LHCN-M2 (cell line): Measurements from ENCODE around the gene RGS17. TPM values are rescaled to one million over a fixed set of nuclear protein-coding genes. Genes with fewer than 3 reads are reported as not detected.
"Not testable (repeated sequence)": the region's sequence is repeated elsewhere in the genome, so short reads cannot be mapped to it uniquely, and the experiment has no call there.

Experiments used
- DNase-seq: peaks from one replicate; pipeline ENCODE4 v3.0.0-alpha.2; 2012; ENCODE audit warnings: low read depth
- total RNA-seq: library from RNA; depleted of rRNA; stranded (reverse); fragments of >200 nt; gene quantifications from 2 replicates; pipeline ENCODE4 v1.2.3, GENCODE V29; 2014

RGS17 gene
- total RNA-seq, 1 experiment from 2014 or later: 33.6 TPM

DNA sequence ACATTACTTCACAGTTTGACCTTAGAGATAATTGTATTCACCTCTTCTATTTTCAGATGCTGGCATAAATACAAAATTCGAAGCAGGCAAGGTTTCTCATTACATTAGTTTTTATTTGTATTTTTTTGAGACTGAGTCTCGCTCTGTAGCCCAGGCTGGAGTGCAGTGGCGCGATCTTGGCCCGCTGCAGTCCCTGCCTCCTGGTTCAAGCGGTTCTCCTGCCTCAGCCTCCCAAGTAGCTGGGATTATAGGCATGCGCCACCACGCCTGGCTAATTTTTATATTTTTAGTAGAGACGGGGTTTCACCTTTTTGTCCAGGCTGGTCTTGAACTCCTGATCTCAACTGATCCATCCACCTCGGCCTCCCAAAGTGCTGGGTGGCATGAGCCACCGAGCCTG, 145.8 kb downstream of the RGS17 start:
- not testable (repeated sequence) for DNase-seq

DNA sequence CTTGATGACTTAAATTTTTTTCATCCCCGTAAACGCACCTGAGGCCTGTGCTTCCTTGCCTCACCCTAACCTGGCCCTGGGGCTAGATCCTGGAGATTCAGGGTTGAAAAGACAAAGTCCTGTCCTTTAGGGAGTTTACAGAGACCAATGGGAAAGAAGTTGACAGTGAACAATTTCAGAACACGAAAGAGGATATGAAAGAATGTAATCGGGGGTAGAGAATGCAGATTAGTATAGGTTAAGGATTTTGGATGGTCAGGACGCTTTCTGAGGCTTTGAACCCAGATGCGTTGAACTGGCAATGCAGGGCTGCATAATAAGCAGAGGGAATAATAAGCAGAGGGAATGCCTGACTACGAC, 146.6 kb downstream of the RGS17 start:
- peak; percentile 8 for DNase-seq

DNA sequence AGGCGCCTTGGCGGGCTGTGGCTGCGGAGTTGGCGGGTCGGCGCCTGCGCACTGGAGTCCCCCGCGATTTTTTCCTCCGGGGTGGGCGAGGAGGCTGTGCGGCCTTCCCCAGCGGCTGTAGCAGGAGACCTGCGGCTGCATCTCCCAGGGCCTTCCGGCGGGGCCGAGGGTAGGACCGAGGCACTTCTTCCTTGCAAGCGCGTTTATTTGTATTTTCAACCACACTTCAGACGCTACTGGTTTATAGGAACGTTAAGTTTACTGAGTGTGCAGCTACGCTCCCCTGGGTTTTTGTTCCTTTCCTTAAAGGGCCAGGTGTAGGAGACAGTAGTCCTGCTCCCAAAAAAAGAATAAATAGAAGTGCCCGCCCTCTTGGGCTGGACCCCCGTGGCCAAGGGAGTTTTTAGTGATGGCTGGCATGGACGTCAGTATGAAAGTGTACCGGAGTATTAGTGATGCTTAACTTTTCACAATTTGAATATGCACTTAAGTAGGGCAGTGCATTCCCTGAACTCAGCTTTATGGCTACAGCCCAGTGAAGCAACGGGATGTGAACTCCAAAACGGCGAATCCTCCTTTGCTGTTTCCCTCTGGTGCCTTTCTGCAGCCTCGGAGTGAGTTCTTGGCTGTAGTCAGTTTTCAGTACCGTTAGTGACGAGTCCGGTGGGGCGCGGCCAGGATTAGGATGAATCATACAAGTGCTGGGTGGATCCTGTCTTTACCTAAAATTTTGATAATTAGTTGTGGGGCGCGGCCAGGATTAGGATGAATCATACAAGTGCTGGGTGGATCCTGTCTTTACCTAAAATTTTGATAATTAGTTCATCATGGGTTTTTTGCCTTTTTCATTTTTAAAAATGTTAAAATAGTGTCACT, 147.2 kb downstream of the RGS17 start:
- DNase-seq: peak; percentile 81

DNA sequence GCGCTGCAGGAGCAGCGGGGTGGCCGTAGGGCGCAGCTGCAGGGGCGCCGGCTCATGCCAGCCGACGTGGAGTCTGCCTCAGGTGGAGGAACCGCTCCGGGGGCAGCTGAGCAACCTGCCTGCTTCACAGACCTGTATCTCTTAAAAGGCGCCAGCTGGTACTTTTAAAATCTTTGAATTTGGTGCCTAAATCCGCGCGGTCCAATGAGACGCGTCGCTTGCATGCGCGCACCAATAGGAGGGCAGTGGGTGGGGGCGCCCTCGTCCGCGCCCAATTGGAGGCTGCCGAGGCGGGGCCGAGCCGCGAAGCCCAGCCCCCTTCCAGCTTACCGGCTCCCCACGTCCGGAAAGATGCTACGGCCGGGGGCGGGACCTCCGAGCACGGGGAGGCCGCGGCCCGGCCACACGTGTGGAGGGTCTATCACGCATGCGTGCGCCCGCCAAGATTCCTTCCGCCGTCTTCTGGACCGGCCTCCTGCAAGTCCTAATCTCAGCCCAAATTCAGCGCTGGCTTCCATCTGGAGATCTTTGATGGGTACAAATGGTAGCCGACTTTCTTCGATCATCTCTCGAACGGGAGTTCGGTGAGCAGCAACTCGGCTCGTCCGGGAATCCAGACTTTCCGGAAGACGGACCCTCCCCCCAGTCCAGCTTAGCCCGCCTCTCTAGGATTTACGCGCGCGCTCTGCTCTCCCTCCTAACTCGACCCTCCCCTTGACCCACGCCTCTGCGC, 148.0 kb downstream of the RGS17 start, which contains the start of gene FBXO5:
FBXO5 (minus strand) TSS at position 138 of the 733 bp plus-strand sequence; CDS start at position 56, 82 bp downstream.
- DNase-seq: peak; percentile 97

DNA sequence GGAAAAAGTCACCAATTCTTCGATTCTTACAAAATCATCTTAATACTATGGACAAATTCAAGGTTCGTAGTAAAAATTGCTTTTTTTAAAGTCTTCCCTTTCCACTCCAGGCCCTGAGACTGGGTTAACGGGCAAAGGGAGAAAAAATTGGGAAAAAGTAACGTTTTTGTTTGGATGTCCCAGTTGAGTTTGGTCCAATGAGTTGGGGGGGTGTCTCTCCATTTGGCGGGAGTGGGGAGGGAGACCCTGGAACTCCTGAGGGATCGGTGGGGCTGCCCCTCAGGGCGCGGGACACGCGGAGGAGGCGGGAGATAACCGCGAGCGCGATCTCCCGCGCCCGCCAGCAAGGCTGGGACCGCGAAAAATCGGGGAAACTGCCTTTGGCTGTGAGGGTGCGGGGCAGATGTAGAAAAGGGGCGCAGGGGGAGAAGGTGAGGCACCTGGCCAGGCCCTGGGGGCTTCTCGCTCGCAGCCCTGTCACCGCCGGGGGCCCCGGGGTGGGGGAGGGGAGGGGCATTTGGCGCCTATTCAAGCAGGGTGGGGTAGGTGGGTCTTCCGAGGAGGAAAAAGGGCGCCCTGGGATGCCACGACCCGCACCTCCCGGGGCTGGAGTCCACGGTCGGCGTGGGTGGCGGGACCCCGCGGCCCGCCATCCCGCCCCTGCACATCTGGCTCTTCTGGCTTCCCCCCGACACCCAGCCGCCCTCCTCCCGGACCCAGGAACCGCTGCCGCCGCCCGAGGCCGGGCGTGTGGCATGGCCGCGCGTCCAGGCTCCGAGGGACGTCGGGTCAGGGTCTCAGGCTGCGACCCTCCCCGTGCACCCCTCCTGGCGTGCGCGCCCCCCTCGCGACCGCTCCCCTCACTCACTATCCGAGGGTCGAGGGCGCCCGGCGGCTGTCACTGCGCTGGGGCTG, 148.8 kb downstream of the RGS17 start:
- DNase-seq: peak; percentile 29

DNA sequence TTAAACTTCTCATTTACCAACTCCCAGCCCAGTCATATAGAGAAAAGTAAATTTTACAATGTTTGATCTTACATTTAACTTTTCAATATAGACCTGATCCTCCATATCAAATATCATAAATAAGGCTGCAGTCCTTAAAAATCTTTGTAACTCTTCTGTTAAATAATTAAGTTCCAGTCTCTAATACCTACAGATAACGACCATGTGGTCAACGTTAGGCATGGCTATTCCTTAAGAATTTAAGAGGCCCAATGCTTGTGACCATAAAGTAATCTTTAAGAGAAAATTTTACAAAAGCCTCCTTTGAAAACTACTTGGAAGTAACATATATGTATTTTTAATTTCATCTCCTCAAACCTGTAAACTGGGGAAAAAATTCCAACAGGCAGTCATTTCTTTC, 149.9 kb downstream of the RGS17 start:
- no peak for DNase-seq

DNA sequence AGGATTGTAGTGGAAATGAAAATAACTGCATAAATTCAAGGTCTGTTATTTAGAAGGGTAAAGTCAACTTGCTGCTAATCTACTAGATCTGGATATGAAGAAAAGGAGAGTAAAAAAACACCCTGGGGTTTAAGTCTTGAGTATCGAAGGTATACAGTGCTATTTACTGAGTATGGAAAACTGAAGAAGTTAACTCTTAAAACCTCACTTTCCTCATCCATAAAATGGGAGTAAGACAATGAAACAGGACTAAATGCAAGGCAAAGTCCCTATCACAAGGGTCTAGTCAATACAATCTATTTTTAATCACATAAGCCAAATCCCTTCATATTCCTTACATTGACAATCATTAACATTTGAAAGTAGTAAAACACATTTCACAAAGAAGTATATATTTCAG, 150.4 kb downstream of the RGS17 start:
- DNase-seq: no peak

DNA sequence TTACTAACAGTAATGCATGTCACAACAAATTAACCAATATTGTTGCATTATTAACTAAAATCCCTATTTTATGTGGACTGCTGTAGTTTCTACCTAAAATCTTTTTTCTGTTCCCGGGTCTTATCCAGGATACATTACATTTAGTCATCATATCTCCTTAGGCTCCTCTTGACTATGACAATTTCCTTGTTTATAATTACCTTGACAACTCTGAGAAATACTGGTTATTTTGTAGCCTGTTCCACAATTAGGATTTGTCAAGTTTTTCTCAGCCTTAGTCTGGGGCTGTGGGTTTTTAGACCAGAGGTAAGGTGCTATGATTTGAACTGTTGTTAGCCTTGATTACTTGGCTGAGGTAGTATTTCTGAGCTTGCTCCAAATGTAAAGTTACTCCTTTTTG, 152.0 kb downstream of the RGS17 start:
- DNase-seq: no peak

DNA sequence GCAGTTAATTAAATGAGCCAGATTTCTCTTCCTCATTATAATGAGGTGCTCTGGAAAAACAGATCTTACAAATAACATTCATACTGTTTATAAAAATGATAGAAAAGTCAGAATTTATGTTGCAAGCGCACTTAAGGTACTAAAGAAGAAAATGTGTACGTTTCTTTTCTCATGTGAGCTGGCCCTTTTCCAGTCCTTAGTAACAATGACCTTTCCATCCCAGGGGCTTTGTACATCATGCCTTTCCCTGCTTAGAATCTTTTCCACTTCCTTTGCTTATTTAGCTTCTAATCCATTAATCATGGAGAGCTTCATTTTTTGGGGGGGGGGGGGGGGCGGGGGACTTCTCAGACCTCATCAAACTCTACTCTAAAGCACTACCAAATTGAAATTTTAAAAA, 153.0 kb downstream of the RGS17 start:
- DNase-seq: no peak

DNA sequence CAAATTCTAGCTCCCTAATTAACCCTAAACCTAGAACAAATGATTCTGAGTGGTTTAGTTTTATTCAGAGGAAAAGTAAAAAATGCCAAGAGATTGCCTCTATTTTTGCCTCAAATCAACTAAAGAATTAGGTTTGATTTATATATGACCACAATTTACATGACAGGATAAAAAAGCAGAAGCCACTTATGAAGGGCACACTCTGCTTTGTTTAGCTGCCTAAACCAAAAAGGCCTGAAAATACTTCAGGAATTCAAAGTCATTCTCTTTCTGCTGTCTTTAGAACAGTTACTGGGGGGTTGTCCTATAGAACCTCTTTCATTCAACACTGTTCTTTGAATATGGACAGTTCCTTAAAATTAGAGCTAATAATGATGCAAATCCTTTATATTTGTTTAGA, 153.5 kb downstream of the RGS17 start:
- DNase-seq: no peak

DNA sequence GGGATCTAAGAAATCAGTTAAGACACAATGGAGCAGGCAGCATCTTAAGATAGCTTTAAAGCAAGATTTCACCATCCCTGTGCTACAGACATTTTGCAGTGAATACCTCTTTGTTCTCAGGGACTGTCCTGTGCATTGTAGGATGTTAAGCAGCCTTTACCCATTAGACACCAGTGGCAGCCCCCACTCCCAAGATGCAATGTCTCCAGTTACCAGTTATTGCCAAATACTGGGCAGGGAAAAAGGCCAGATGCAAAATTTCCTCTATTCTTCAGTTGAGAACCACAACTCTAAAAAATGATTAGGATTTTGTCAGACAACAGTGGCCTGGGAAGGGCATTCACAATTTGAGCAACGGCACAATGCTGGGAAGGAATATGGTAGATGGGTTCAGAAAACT, 154.3 kb downstream of the RGS17 start:
- no peak for DNase-seq

DNA sequence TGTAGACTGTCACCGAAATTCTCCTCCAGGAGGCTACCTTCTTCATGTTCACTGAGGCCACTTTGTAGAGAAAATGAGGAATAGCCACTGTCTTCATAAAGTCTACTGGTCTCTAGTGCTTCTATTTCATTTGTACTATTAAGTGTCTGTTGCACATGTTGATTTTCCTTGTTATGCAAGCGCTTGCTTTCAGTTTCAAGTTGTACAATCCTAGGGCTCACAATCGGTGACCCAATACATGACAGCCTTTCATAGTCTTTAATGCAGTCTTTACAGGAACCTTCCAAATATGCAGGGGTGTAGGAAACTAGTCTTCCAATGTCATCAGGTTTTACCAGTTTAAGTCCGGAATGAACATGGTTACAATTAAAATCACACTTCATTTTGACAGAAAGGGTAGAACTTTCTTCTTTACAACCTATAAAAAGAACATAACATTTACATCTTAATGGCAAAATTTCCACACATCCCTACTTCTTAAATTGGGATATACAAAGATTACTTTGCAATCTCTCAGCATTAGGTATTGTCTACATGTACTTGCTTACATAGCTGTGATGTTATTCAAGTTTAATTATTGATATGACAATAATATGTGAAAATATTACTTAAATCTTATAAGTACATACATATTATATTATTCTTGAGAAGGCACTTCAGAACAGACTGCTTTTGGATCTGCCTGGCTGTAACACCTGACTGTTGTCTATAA, 155.7 kb downstream of the RGS17 start:
- DNase-seq: no peak

DNA sequence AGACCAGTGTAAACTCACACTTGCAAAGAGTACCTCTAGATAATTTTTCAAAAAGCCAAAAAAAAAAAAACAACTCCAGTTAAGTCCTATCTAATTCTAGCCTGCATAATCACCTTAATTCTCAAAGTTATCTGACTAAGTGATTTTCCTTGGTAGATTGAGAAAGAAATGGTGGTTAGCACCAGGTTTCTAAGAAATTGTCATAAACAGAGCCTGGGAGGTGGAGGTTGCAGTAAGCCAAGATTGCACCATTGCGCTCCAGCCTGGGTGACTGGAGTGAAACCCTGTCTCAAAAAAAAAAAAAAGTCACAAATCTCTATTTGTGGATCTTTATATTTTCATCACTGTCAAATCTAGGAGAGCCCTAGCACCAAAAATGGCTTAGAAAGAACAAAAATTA, 157.2 kb downstream of the RGS17 start:
- DNase-seq: no peak

DNA sequence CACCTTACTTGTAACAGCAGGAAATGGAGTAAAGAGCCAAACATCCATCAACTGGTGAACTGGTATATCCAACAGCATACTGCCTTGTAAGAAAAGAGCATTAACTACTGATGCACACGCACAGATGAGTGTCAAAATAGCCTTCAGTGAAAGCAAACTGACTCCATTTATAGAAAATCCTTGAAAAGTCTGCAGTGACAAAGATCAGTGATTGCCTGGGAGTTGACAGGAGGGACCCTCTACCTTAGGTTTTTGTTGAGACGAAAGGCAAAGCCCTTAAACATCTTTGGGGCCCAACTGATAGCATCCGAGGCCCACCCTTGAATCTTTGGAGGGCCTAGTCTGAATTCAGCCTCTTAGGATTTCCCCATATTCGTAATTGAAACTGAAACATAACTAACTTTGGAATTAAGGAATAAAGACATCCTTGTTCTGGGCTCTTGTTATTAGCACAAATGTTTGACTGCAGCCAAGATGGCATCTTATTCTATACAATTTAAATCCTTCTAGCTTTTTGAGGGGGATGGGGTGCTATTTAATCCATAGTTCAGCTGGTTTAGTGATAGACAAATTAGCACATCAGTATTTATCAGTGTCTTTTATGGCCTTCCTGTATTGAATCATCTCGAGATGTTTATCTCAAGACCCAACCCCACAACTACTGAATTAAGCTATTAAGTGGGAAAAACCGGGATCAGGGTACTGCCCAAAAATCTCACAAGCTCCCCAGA, 161.2 kb downstream of the RGS17 start:
- no peak for DNase-seq

DNA sequence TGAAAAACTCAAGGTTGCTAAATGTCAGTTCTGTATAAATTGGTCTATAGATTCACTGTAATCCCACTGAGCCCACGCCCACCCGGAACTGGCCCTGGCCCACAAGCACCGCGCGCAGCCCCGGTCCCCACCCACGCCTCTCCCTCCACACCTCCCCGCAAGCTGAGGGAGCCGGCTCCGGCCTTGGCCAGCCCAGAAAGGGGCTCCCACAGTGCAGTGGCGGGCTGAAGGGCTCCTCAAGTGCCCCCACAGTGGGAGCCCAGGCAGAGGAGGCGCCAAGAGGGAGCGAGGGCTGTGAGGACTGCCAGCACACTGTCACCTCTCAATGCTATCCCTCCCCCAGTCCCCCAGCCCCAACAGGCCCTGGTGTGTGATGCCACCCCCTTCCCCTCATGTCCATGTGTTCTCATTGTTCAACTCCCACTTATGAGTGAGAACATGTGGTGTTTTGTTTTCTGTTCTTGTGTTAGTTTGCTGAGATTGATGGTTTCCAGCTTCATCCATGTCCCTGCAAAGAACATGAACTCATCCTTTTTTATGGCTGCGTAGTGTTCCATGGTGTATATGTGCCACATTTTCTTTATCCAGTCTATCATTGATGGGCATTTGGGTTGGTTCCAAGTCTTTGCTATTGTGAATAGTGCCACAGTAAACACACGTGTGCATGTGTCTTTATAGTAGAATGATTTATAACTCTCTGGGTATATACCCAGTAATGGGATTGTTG, 164.8 kb downstream of the RGS17 start:
- not testable (repeated sequence) for DNase-seq

DNA sequence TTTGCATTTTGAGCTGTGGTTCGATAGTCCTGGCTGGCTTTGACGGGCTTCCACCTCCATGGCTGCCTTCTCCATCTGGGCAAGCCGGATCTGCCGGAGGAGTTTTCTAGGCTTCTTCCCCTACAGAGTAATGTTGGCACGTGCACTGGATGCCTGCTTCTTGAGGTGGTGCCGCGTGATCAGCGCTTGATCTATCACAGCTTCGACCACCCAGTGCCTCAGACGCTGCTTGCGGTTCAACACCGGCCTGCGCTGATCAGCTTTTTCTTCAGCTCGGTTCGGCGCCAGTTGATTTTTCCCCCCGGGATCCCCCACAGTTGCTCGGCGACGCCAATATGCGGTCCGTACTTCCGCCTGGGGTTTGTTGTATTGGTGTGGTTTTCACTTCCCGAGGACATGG, 171.7 kb downstream of the RGS17 start:
- DNase-seq: no peak

DNA sequence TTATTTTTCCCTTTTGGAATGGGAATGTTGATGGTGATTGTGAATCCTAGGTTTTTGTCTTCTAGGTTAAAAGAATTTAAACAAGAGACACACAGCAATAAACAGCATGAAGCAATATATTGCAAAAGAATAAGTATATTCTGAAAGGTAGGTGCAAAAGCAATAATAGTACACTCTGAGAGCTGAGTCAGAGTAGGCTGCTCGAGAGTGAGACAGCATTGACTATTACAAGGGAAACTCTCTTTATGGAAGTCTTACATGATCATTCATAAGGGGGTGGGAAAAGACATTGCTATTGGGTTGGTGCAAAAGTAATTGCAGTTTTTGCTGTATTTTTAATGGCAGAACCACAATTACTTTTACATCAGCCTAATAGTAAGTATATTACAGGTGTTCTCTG, 173.3 kb downstream of the RGS17 start:
- DNase-seq: no peak
